Measurements from ENCODE around the gene RUFY4.

GRCh38 chr2:218028189-218028495, 40.9 kb upstream of the RUFY4 start:
- no peak for TF ChIP-seq POLR2AphosphoS5 (IDR thresholded peaks at IDR 0.05; ENCODE audit: low read depth, low read length)
- no peak for TF ChIP-seq TAF1 (IDR thresholded peaks at IDR 0.05; ENCODE audit: borderline replicate concordance, insufficient read depth, low read length)
